ENCODE measurements around the gene EIF3F. TPM values are rescaled to one million over a fixed set of nuclear protein-coding genes. Genes with fewer than 3 reads are reported as not detected.

Gene EIF3F
- total RNA-seq, 1 donor from 2014 or later = 202 TPM

DNA sequence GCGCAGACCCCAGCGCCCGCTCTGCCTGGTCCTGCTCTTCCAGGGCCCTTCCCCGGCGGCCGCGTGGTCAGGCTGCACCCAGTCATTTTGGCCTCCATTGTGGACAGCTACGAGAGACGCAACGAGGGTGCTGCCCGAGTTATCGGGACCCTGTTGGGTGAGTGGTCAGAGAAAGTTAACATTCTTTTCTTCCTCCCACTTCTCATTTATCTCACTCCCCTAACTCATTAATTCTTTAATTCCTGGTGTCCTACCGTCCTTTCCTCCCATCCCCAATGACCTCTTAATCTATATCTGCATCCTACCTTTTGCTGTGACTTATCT, 385 bp downstream of the EIF3F start:
- intact Hi-C loops (cut with micrococcal nuclease) = loop anchor here (1.0 to 10.0 kb wide), 12 partner anchors 31 to 1397 kb away; partner anchors contain the start of genes AKIP1, IPO7, PPFIBP2 and RPL27A

DNA sequence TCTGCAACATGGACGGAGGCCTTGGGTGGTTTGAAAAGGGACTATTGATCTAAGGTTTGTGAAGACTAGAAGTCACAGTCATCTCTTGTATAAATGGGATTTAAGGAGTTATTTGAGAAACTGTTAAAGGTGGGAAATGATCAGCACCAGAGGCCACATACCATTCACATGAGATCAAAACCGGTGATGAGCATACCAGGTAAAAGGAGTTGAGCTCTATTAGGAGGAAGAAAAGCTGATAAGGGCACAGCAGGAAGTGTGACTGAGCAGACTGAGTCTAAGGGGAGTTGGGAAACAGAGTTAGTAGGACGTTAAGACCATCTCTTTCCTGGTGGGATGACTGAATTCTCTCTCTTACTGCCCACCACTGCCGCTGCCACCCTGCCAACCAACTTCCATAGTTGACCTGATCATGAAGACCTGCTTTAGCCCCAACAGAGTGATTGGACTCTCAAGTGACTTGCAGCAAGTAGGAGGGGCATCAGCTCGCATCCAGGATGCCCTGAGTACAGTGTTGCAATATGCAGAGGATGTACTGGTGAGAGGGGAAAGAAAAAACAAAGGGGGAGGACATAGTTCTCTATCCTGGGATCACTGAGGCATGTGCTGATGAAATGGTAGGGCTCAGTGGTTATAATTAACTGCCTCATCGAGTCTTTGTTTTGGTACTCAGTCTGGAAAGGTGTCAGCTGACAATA, 7.6 kb downstream of the EIF3F start:
- intact Hi-C loops (cut with micrococcal nuclease) = no loop called here

DNA sequence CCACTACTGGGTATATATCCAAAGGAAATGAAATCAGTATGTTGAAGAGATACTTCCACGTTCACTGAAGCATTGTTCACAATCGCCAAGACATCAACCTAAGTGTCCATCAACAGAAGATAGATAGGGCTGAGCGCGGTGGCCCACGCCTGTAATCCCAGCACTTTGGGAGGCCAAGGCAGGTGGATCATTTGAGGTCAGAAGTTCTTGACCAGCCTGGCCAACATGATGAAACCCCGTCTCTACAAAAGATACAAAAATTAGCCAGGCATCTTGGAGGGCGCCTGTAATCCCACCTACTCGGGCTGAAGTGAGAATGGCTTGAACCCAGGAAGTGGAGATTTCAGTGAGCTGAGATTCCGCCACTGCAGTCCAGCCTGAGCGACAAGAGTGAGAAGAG, 12.7 kb downstream of the EIF3F start:
- intact Hi-C loops (cut with micrococcal nuclease) = no loop called here

DNA sequence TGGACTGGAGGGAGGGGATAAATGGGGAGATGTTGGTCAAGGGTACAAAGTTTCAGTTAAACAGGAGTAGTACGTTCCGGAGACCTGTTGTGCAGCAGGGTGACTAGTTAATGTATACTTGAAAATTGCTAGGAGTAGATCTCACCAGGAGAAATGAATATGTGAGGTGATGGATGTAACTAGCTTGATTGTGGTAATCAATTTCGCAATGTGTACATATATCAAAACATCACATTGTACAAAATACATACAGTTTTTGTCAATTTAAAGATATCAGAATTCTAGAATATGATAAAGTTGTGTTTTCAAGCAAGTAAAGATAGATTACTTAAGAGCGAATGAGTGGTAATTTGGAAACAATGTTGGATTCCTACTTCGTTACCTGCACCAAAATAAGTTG, 13.3 kb downstream of the EIF3F start:
- intact Hi-C loops (cut with micrococcal nuclease) = no loop called here

DNA sequence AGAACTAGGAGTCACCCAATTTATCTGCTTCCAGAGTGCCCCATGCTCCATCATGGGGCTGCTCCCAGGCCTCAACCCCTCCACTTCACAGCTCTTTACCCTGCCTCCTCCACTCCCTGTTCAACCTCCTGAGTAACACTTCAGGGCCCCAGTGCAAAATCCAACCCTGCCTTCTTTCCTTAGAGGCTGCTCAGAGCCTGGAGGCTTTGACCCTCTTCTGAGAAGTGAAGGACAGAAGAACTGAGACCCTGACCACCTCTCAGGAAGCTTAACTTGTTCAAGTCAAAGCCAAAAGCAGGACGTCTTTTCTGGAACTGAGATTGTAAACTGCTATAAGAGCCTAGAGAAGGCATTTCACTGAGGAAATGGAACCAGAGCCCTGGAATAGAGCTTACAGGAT, 15.5 kb downstream of the EIF3F start:
- intact Hi-C loops (cut with micrococcal nuclease) = no loop called here

DNA sequence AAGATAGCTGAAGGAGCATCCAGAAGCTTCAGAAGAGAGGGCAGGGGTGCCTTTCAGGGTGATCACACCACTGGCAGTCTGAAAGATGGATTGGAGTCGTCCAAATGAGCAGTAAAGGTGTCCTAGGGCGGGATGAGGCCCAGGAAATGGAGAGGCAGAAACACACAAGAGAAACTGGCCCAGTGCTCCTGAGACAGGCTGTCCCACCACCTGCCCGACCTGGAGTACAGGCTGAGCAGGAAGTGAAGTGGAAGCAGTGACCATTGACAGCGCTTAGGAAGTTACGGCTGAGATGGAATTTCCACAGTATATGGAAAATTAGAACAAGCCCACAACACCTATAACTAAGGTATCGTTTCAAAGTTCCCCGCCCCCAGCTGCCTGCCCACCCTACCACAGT, 16.1 kb downstream of the EIF3F start:
- intact Hi-C loops (cut with micrococcal nuclease) = no loop called here

DNA sequence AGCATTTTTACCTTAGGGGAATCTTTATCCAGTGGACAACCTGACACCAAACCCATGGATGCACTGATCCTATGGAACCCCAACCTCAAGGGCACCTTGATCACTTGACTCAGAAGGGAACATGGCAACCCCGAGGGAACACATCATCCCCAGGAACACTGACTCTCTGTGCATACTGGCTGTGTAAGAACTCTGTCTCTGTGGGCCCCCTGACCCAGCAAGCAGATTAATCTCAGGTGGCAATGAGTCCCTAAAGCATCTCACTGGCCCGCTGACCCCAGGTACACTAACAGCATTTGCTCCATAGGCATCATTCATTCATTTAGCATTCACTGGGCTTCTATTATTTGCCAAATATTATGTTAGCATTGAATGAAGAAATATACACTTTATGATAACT, 16.9 kb downstream of the EIF3F start:
- intact Hi-C loops (cut with micrococcal nuclease) = no loop called here

DNA sequence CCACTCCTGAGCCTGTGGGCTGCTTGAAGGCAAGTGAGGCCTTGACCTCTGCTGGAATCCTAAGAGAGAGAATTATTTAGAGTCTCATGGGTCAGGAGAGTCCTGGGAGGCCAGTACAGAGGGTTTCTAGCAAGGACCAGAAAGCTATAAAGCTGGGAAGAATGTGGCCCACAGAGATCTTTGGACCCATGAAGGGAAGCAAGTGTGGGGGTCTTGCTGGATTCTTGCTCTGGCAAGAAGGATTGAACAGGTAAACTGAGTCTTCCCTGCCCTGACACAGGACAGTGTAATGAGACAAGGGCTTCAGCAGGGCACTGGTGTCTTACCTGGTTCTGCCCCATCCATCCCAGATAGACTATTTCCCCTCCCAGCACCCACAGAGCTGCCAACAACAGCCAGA, 18.4 kb downstream of the EIF3F start:
- intact Hi-C loops (cut with micrococcal nuclease) = no loop called here

DNA sequence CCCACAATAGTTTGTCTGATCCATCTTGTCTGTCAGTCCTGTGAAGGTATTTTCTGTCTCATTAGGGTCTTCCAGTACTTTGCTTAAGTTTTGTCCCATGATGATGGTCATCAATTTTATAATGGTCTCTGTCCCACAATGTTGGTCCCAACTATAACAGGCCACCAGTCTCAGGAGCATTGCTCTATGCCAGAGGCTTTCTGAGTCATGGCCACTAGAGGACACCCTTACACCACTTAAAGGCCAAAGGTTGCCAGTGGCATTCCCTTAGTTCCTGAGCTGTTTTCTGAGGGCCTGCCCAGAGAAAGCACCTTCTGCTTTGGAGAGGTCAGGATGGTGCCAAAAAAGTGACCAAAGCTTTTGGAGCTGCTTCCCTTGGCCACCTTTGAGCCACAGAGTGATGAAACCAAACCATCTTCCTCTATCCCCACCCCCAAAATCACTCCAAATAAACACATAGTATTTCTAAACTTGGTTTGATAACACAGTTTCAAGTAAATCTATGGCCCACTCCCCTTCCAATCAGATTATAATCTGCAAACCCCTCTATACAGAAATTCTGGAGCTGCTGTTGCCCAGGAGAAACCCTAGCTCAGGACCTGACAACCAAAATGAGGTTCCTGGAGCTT, 19.3 kb downstream of the EIF3F start:
- intact Hi-C loops (cut with micrococcal nuclease) = loop anchor here (1.0 to 2.0 kb wide), 4 partner anchors 27 to 256 kb away; partner anchors contain the start of gene LMO1

DNA sequence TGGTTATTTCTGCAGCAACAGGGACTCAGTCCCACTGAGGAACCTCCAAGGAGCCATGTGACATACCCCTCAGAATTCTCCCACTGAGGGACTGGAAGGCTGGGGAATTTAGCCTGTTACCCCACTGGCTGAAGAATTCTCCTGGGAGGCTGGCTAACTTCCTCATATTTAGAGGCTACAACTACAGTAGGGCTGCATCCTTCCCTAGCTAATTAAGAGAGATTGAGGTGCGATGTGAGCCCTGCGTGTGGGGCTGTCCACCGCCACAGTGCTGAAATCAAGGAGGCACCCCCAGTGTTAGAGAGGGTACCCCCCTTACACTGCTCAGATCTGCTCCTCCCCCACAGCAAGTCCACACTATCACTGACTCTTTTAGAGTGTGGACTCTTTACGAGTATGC, 21.1 kb downstream of the EIF3F start:
- intact Hi-C loops (cut with micrococcal nuclease) = no loop called here

DNA sequence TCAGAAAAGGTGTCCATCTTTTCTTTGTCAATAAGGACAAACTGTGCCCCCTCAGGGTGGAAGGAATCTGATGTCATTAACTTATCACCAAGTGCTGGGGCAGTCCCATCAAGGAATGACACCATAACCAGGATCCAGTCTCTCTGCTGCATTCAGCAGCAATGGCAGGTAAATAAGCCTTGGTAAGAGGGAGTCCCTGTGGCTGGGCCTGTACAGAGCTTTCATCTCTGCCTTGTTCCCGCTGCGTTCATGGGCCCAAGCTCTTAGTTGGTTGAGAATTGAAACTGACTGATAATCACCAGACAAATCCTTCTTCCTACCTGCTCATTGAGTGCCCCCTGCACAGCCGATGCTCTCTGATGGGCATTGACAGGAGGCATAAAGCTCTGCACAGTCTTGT, 22.7 kb downstream of the EIF3F start:
- intact Hi-C loops (cut with micrococcal nuclease) = no loop called here

DNA sequence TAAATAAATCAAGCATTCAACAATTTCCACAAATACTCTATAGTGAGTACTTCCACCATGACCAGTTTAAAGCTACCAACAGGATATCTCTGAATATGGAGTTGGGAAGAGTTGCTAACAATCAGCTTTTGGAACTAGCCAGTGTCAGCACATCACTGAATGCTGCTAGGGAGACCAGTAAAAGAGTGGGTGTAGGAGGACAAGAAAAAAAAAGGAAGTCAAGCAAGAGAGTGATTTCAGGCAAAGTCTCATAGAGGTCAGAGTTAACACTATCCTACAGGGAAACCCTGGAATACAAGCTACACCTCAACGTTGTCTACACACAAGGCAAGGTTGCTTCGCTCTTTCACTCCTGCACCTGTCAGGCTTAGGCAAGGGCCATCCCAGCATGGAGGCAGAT, 24.2 kb downstream of the EIF3F start:
- intact Hi-C loops (cut with micrococcal nuclease) = no loop called here

DNA sequence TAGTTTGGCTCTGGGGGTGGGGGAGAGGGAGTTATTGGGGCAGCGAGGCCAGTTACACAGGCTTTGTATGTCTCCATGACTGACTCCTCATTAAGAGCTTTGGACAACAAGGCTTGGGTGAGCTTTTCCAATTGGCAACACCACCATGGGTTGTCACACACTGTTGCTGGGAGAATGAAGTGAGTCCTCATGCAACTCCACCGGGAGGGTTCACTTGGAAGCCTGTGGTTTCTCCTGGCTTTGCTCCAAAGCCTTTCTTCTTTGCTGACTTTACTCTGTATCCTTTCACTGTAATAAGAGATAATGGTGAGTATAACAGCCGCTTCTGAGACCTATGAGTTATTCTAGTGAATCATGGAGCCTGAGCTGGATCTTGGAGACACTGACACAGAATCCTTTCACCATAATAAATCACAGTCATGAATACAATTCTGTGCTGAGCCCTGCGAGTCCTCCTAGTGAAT, 24.9 kb downstream of the EIF3F start:
- intact Hi-C loops (cut with micrococcal nuclease) = no loop called here

DNA sequence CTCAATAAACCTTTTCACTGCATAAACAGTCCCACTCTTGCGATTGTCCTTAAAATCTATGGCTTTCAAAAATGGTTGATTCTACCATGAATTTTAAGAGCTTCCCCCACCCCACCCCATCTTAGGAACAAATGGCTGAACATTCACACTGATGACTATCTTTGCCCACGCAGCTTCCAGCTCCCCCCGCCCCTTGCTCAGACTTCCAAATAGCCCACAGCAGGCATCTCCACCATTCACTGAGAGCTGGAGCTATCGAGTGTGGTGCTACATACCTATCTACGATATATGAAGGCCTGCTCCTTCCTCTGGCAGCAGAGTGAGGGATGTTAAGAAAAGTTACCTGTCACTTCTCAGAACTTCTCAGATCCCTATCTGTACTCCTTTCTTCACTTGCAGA, 26.7 kb downstream of the EIF3F start:
- intact Hi-C loops (cut with micrococcal nuclease) = loop anchor here (1.0 kb wide), 1 partner anchor 25 kb away; no protein-coding TSS in a partner anchor

DNA sequence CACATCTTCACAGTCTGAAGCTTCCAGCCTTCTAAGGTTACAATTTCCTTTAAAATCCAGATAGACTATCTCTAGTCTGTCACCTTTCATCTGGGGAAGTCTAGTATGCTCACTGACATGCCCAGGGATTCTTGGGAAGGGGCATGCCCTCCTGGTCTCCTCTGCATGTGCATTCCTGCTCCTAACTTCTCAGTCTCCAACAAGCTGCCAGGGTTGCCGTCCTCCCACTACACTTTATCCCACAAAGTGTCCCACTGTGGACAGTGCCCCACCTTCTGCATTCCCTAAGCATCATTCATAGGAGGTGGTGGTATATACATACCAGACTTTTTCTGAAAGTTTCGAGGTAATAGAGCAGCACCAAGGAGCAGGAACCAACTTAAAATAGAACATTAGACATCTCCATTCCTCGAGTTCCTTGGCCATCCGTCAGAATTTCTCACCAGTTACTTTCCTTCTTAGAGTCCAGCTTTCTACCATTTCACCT, 28.7 kb downstream of the EIF3F start:
- intact Hi-C loops (cut with micrococcal nuclease) = no loop called here

DNA sequence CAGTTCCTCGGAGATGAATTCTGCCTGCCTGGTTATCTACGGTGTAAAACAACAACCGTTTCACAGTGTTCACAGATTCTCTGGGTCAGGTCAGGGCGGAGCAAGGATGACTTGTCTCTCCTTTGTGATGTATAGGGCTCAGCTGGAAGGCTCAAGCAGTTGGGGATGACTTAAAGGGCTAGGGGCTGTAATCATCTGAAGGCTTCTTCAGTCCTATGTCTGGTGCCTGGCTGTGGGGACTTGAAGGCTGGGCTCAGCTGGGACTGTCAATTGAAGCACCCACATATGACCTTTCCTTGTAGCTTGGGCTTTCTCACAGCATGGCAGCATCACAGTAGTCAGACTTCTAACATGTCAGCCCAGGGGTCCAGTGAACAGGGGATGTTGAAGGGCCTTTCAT, 29.3 kb downstream of the EIF3F start:
- intact Hi-C loops (cut with micrococcal nuclease) = no loop called here

DNA sequence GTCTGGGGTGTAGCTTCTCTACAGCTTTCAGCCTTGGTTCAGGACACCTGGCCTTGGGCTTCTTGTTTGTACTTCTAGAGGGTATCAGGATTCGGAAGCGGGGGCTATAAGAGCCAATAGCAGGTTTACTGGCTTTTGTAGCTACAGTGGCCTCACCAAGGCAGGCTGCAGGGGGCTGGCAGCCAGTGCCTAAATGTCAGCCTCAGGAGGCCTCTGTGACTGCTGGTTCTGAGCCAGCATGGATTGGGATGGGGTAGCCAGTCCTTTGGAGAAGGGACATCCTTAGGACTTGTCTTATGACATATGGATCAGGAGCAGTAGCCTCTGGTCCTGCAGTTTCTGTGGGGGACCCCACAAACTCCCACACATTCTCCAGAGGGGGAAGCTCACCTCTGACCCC, 29.9 kb downstream of the EIF3F start:
- intact Hi-C loops (cut with micrococcal nuclease) = no loop called here

DNA sequence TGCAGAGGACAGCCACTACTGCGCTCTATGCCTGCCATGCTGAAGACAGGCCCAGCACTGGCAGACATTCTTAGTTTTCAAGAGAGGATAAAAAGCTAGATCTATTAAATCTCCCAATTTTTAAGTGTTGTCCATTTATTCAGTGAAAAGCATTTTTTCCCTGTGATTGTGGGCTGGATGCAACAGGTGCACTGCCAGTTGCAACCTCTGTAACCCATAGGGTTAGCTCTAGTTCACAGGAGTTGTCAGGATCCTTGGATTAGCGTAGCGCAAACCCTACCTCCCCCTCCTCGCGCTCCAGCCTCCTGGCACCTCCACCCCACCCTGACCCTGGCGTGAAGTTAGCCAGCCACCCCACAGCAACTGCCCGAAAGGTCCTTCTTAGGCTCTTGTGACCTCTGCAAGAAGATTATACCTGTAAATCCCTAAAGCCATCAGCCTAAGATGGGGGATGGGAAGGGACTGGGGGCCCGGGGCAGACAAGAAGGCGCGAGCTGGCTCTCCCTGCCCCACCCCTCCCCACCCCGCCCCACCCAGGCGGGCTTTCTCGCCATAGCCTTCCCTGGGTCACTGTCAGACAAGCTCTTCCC, 30.9 kb downstream of the EIF3F start:
- intact Hi-C loops (cut with micrococcal nuclease) = loop anchor here (1.0 kb wide), 1 partner anchor 31 kb away; the partner anchor contains the start of gene EIF3F

DNA sequence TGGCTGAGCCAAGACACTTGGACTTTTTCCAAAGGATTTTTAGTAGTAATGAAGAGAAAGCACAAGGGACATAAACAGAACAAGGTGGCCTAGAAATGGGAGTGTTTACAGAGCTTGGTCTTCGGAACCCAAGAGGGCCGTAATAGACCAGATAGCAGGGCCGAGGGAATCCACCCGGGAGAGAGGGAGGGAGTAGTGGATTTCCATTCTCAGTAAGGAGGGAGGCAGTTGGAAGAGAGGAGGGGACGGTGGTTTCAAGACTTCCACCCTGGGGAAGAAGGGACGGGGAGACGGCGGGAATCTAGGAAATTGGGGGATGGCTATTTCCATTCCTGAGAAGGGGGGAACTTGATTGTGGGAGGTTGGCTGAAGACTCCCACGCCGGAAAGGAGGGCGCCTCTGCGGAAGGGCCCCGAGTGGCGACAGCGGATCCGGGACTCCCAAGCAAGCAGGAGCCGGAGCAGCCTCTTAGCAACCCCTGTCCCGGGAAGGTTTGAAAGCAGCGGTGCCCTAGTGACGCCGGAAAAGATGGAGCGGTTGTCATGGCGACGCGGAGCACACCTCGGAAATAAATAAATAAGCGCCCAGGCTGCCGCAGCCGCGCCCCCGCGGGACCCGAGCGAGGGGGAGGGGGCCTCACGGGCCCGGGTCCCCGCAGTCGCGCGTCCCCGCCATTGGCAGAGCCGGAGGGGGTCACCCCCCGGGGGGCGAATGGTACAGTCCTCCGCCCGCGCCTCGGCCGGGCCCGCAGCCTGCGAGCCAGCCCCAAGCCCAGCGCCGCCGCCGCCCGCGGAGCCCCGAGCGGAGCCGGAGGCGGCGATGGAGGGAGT, 31.6 kb downstream of the EIF3F start:
- intact Hi-C loops (cut with micrococcal nuclease) = loop anchor here (1.0 kb wide), 1 partner anchor 31 kb away; the partner anchor contains the start of gene EIF3F

DNA sequence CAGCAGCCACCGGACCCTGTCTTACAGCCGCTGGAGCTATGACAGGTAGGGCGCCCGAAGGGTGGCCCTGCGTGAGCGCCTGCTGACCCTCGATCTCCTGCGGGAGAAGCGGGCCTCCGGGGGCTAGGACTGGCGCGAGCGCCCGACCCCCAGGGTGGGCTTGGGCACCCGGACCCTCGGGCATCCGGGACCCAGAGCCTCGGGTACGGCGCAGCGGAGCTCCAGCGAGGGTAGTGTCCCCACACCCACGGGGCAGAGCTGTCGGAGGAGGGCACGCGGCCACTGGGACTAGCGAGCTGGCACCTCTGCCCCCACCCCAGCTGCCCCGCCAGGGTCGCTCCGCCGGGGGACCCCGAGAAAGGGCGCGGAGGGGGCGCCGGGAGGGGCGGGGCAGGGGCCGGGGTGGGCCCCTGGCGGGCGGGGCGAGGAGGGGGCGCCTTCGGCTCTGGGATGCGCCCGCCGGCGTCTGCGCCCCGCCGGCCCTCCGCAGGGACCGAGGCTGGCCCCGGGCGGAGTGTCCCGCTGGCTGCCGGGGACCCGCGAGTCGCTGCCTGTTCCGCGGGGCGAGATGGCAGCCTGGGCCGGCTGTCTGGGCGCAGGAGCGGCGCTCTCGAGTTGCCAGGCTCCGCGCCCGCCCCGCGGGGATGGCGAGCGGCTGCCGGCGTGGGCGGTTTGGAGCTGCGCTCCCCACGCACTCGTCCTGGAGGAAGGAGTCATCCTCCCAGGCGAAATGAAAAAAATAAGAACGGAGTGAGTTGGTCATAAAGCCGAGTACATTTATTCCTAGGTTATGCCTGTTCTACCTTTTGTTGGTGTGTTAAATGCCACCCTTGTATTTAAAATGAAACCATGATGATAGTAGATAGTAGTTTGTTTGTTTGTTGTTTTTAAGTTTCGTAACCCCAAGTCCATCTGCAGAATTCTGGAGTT, 32.4 kb downstream of the EIF3F start:
- intact Hi-C loops (cut with micrococcal nuclease) = no loop called here

DNA sequence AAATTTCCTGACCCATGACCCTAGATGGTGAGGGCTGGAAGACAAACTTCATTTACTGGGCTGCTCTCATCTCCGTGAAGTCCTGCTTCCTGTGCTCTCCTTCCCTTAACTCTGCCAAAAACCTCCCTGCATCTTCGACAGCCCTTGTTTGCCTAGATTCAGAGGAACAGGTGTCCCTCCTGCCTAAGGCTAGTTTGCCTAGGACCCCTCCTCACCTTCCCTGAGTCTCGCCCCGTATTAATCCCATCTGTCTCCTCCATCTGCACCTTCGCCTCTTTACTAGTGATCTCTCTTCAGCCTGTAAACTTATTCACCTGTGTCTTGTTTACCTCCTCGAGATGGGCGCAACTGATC, 33.1 kb downstream of the EIF3F start:
- intact Hi-C loops (cut with micrococcal nuclease) = no loop called here

All from T-helper 1 cell treated with Interleukin-12 subunit alpha and Interleukin-12 subunit beta and Interleukin-4 antibody, amounts not matched to agents 30 ng/mL and 1 ng/mL, for 36 hours (primary cell).